WTC11 (cell line): ENCODE data around the gene CTNND2. TPM values are rescaled to one million over a fixed set of nuclear protein-coding genes. Genes with fewer than 3 reads are reported as not detected.

Source experiments
- ATAC-seq: fragments of 200-7000 bp; cut with Tn5 transposase; 2 replicates; pipeline ENCODE4 v1.10.0; 2021; ENCODE audit warnings: mild to moderate bottlenecking, moderate library complexity
- CTCF ChIA-PET: fragments of 300-600 bp; sonication (Branson Sonifier 250); formaldehyde crosslinking; loops from one replicate; lab custom pipeline; 2021; ENCODE audit warnings: antibody characterized with exemption; lab: Charles Lee
- POLR2A ChIA-PET: fragments of 350-600 bp; sonication (Branson Sonifier 250); formaldehyde crosslinking; loops from one replicate; lab custom pipeline; 2021; ENCODE audit warnings: antibody characterized with exemption; lab: Charles Lee
- DNase-seq: peaks from one replicate; pipeline ENCODE4 v3.0.0; 2021; ENCODE audit warnings: low spot score
- H3K27ac Mint-ChIP-seq: 2 replicates; pipeline ENCODE4 v1.8.0; 2021; ENCODE audit warnings: mixed read lengths
- H3K27me3 Mint-ChIP-seq: 2 replicates; pipeline ENCODE4 v1.8.0; 2021; ENCODE audit warnings: low read depth, mild to moderate bottlenecking, moderate library complexity, mixed read lengths
- H3K36me3 Mint-ChIP-seq: 2 replicates; pipeline ENCODE4 v1.8.0; 2021; ENCODE audit warnings: mixed read lengths
- H3K4me1 Mint-ChIP-seq: 2 replicates; pipeline ENCODE4 v1.8.0; 2022; ENCODE audit warnings: mixed read lengths
- H3K4me3 Mint-ChIP-seq: 2 replicates; pipeline ENCODE4 v1.8.0; 2021; ENCODE audit warnings: mild to moderate bottlenecking, moderate library complexity, mixed read lengths
- H3K9me3 Mint-ChIP-seq: 2 replicates; pipeline ENCODE4 v1.8.0; 2021; ENCODE audit warnings: mixed read lengths
- ARID4B ChIP-seq: sonication (generic); formaldehyde crosslinking; IDR thresholded peaks from 2 replicates; pipeline ENCODE4 v1.8.0; 2023; ENCODE audit warnings: missing genetic modification reagents, mild to moderate bottlenecking, borderline replicate concordance
- ATF1 ChIP-seq: sonication (generic); formaldehyde crosslinking; IDR thresholded peaks from 2 replicates; pipeline ENCODE4 v1.8.1; 2023; ENCODE audit warnings: mild to moderate bottlenecking, moderate library complexity, missing genetic modification reagents
- ATF2 ChIP-seq: sonication (generic); formaldehyde crosslinking; IDR thresholded peaks from 2 replicates; pipeline ENCODE4 v1.8.1; 2022; ENCODE audit warnings: low read depth, missing genetic modification reagents, borderline replicate concordance
- ELF4 ChIP-seq: sonication (generic); formaldehyde crosslinking; IDR thresholded peaks from 2 replicates; pipeline ENCODE4 v1.8.1; 2022; ENCODE audit warnings: low read depth, mild to moderate bottlenecking, moderate library complexity, missing genetic modification reagents
- ESRRA ChIP-seq: sonication (generic); formaldehyde crosslinking; IDR thresholded peaks from 2 replicates; pipeline ENCODE4 v1.8.1; 2022; ENCODE audit warnings: mild to moderate bottlenecking, missing genetic modification reagents, borderline replicate concordance
- ETV6 ChIP-seq: sonication (generic); formaldehyde crosslinking; IDR thresholded peaks from 2 replicates; pipeline ENCODE4 v1.8.1; 2022; ENCODE audit warnings: mild to moderate bottlenecking, missing genetic modification reagents
- FOXP1 ChIP-seq: sonication (generic); formaldehyde crosslinking; IDR thresholded peaks from 2 replicates; pipeline ENCODE4 v1.8.0; 2022; ENCODE audit warnings: missing genetic modification reagents, mild to moderate bottlenecking, moderate library complexity, borderline replicate concordance
- GABPB1 ChIP-seq: sonication (generic); formaldehyde crosslinking; IDR thresholded peaks from 2 replicates; pipeline ENCODE4 v1.8.1; 2023; ENCODE audit warnings: mild to moderate bottlenecking, missing genetic modification reagents
- GTF2I ChIP-seq: fragments of 250-450 bp; sonication (Bioruptor Pico); conservative IDR thresholded peaks from 2 replicates; pipeline ENCODE4 v1.4.0; 2021; ENCODE audit warnings: mild to moderate bottlenecking
- HMGA2 ChIP-seq: fragments of 250-450 bp; sonication (Bioruptor Pico); IDR thresholded peaks from 2 replicates; pipeline ENCODE4 v1.4.0; 2021; ENCODE audit warnings: mild to moderate bottlenecking, moderate library complexity
- NFATC4 ChIP-seq: fragments of 250-450 bp; sonication (Bioruptor Pico); IDR thresholded peaks from 2 replicates; pipeline ENCODE4 v1.9.0; 2021; ENCODE audit warnings: mild to moderate bottlenecking
- PREB ChIP-seq: sonication (generic); formaldehyde crosslinking; IDR thresholded peaks from 2 replicates; pipeline ENCODE4 v1.8.1; 2022; ENCODE audit warnings: mild to moderate bottlenecking, missing genetic modification reagents, moderate library complexity, borderline replicate concordance
- PRRX2 ChIP-seq: fragments of 250-450 bp; sonication (Bioruptor Pico); IDR thresholded peaks from 2 replicates; pipeline ENCODE4 v1.8.0; 2021; ENCODE audit warnings: mild to moderate bottlenecking
- TCF7 ChIP-seq: sonication (generic); formaldehyde crosslinking; IDR thresholded peaks from 2 replicates; pipeline ENCODE4 v1.8.0; 2022; ENCODE audit warnings: mild to moderate bottlenecking, low read depth, missing genetic modification reagents, moderate library complexity
- USF2 ChIP-seq: sonication (generic); formaldehyde crosslinking; IDR thresholded peaks from 2 replicates; pipeline ENCODE4 v1.8.1; 2023; ENCODE audit warnings: mild to moderate bottlenecking, missing genetic modification reagents, moderate library complexity
- ZNF263 ChIP-seq: sonication (generic); formaldehyde crosslinking; IDR thresholded peaks from 2 replicates; pipeline ENCODE4 v1.8.1; 2022; ENCODE audit warnings: low read depth, mild to moderate bottlenecking, moderate library complexity, missing genetic modification reagents
- ZNF532 ChIP-seq: fragments of 250-450 bp; sonication (Bioruptor Pico); IDR thresholded peaks from 2 replicates; pipeline ENCODE4 v1.9.0; 2021; ENCODE audit warnings: mild to moderate bottlenecking, borderline replicate concordance
- total RNA-seq: library from RNA; stranded (reverse); gene quantifications from 3 replicates; pipeline ENCODE4 v1.2.3, GENCODE V29; 2021

The CTNND2 gene
- total RNA-seq, 1 experiment from 2014 or later: 11.9 TPM

- no peaks in the 10 kb centered on the region for H3K36me3 Mint-ChIP-seq
Observed at GRCh38 chr5:11527652-11528349, 376.4 kb downstream of the CTNND2 start.

GRCh38 chr5:11525020-11525419 lies 379.2 kb downstream of the CTNND2 start:
- peak overlapping the region; percentile 66 for H3K27ac Mint-ChIP-seq
- DNase-seq: no peak
- no peak for TF ChIP-seq TCF7
- no peak for TF ChIP-seq NFATC4
- no peak for TF ChIP-seq GABPB1 (CRISPR knock-in tag)
- no peak for TF ChIP-seq ZNF532 (CRISPR knock-in tag)
- no peak for TF ChIP-seq PREB (CRISPR knock-in tag)

More at GRCh38 chr5:11527652-11528349, 376.4 kb downstream of the CTNND2 start:
- Mint-ChIP-seq H3K27me3 (no peaks in the 10 kb centered on the region), H3K4me1 (peaks cover 55% of the 10 kb centered on the region), H3K9me3 (no peaks in the 10 kb centered on the region), H3K27ac (no peak overlapping the region), H3K4me3 (no peak overlapping the region)
- no peak for DNase-seq
- POLR2A ChIA-PET: no interaction called here
- no peak for ATAC-seq
- CTCF ChIA-PET: interaction anchor here (0.5 kb wide), 1 partner anchor 81 kb away, joined by 4 read pairs; no protein-coding TSS in a partner anchor
- TF ChIP-seq ATF1 (CRISPR knock-in tag) (no peak), GABPB1 (CRISPR knock-in tag) (no peak), ARID4B (CRISPR knock-in tag) (no peak), USF2 (CRISPR knock-in tag) (no peak), NFATC4 (no peak), ETV6 (CRISPR knock-in tag) (no peak), HMGA2 (no peak), GTF2I (CRISPR knock-in tag) (no peak), ESRRA (no peak), ELF4 (CRISPR knock-in tag) (no peak), FOXP1 (CRISPR knock-in tag) (no peak), ATF2 (CRISPR knock-in tag) (no peak), PRRX2 (CRISPR knock-in tag) (no peak), ZNF263 (no peak)

More at GRCh38 chr5:11525020-11525419, 379.2 kb downstream of the CTNND2 start:
- Mint-ChIP-seq H3K9me3 (no peaks in the 10 kb centered on the region), H3K27me3 (no peaks in the 10 kb centered on the region), H3K4me1 (peaks cover 35% of the 10 kb centered on the region), H3K36me3 (no peaks in the 10 kb centered on the region), H3K4me3 (no peak overlapping the region)
- ChIA-PET POLR2A (no interaction called here), CTCF (no interaction called here)
- peak; percentile 72 for ATAC-seq
